Measurements from ENCODE around the gene TDRKH.
"Not testable (repeated sequence)": the region's sequence is repeated elsewhere in the genome, so short reads cannot be mapped to it uniquely, and the experiment has no call there.

Gene TDRKH

DNA sequence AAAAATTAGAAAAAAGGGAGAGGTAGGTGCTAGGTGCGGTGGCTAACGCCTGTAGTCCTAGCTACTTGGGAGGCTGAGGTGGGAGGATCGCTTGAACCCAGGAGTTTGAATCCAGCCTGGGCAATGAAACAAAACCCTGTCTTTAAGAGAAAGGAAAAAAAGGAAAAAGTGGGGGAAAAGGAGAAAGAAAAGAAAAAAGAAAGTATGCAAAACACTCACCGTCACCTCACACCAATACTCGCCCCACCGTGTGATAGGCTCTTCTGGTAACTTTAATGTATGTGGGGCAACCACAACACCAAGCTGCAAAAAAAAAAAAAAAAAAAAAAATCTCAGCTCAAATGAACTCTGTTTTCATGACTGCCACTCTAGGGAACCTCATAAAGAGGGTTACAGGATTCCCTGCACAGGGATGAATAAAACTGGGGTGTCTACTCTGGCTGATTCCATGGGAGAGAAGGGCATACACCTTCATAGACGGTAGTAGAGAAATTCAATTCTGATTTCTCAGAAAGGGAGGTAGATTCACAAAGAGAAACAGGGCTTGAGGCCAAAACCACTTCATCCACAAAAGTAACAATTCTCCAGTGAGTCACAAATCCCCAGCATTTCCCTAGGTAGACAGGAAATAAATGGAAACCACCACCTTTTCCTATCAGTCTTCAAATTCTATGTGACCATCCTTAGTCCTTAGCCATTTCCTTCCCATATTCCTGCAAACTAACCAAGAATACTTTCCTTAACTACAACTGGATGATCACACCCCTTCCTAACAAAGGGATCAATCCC, 29.5 kb downstream of the TDRKH start:
- no peak for DNase-seq

DNA sequence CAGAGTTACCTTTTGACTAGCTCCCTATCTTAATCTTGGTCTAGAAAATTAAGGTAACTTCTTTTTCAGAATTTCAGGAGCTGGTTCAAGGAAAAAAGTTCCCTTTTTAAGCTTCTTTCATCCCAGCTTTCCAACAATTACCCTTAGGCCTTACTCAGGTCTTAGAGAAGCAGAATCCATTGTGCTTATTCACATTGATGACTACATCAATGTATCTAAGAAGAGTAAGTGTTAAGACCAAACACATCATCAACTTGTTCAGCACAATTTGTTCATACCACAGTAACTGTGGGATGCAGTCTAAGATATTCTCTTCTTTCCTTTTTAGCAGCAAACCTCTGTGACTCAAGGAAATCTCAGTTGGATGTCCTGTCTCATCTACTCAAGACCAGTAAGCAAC, 31.1 kb downstream of the TDRKH start:
- DNase-seq, result no peak

DNA sequence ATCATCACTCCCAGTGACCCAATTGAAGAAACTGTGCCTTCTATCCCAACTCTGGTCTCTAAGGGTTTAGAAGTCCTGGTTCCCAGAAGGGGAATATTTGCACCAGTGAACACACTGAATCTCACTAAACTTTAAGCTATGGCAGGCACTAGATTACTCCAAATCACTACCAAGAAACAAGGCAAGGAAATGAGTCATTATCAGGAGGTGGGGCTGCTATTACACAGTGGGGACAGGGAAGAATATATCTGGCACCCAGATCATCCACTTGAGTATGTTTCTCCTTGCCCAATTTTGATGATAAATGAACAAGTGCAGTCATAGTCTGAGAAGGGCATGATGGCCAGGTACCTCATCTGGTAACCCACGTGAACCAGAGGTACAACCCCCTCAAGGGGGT, 34.0 kb downstream of the TDRKH start:
- peak in 1 of 5 donors; percentile 12 for DNase-seq

DNA sequence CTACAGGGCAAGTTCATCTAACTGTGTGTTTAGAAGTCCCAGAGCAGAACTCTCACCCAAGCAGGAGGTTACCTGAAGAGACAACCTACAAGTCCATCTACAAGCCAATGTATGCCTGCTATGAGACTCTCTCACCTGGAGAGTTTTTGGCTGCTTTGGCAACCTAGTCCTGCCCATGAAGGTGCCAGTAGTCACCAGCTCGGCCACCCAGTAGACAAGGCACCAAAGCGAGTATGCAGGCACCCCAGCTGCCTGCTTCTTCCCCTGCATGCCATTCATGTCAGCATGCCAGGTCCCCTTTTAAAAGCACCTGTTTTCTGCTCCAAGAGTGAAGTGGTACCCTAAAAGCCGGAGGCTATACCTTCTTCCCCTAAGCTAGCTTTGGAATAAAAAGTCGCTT, 48.8 kb downstream of the TDRKH start:
- no peak for DNase-seq

DNA sequence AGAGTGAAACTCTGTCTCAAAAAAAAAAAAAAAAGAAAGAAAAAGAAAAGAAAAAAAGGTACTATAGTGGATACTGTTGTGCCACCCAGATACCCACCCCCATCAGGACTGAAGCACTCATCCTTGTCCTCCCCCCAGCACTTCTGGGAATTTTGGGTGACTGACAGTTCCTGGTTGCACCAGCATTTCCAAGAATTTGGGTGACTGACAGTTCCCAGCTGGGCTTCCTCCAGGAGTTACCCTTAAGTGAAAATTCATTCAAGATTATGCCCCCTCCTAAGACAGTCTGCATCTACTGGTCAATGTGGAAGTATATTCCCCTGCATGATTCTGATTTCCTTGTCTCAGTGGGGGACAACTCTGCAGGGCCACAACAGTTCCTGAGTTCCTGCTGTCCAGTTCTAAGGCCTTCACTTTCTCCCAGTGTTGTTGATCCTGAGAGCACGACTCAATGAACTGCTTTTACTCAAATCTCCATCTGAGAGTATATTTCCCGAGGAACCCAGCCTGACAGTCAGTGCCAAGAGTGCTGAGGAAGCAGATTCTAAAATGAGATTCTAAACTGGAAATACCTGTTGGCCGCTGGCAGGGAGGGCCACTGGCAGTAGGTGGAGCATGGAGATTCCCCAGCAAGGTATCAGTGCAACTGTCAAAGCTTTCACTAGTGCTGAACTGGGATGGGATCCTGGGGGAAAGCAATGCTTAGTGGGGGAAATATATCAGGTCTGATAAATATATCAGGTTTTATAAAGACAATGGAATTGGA, 50.5 kb downstream of the TDRKH start:
- no peak for DNase-seq

DNA sequence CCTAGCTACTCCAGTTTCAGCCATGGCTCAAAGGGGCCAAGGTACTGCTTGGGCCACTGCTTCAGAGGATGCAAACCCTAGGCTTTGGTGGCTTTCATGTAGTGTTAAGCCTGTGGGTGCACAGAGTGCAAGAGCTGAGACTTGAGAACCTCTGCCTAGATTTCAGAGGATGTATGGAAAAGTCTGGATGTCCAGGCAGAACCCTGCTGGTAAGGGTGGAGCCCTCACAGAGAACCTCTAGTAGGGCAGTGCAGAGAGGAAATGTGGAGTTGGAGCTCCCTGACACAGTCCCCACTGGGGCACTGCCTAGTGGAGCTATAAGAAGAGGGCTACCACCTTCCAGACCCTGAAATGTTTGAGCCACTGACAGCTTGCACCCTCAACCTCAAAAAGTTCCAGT, 52.8 kb downstream of the TDRKH start:
- no peak for DNase-seq

DNA sequence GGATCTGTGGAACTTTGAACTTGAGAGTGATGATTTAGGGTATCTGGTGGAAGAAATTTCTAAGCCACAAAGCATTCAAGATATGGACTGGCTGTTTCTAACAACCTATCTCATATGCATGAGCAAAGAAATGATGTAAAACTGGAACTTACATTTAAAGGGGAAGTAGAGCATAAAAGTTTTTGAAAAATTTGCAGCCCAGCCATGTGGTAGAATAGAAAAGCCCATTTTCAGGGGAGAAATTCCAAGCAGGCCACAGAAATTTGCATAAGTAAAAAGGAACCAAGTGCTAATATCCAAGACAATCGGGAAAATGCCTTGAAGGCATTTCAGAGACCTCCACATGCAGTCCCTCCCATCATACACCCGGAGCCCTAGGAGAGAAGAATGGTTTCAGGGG, 53.3 kb downstream of the TDRKH start:
- no peak for DNase-seq

DNA sequence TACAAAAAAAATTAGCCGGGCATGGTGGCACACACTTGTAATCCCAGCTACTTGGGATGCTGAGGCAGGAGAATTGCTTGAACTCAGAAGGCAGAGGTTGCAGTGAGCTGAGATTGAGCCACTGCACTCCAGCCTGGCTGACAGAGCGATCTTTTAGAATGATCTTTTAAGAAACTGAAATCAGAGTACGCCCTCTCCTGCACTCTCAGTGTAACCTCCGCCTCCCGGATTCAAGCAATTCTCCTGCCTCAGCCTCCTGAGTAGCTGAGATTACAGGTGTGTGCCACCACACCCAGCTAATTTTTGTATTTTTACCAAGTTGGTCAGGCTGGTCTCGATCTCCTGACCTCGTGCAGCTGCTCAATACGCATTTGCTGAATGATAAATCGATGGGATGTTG, 56.3 kb downstream of the TDRKH start:
- DNase-seq, result not testable (repeated sequence)

DNA sequence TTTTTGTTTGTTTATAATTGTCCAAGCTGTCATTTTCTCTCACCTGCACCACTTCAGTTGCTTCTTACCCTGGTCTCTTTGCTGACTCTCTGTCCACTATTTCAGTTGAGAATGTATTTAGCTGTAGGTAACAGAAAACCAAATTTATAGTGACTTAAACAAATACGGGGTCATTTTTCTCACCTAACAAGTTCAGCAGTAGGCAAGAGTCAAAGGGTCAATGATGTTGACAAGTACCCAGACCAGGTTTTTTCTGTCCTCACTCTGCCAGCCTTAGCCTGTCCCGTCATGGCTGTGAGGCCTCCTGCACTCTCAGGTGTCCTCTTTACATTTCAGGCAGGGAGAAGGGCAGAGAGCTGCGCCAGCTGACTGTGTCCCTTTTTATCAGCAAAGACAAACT, 57.2 kb downstream of the TDRKH start:
- no peak for DNase-seq

DNA sequence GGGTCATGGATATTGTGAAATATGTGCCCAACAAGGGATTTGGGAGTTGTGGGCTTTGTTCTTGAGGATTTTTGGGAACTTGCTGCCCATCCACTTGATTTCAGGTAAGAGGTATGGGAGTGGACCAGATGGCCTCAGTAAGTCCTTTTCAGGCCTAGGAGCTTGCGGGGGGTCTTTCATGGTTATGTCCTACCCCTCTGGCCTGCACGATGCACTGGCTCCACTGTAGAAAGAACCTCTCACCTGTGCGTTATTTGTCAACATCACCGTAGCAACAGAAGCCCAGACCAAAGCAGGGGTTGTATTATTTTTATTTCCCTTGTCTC, 60.4 kb downstream of the TDRKH start:
- DNase-seq, result no peak

DNA sequence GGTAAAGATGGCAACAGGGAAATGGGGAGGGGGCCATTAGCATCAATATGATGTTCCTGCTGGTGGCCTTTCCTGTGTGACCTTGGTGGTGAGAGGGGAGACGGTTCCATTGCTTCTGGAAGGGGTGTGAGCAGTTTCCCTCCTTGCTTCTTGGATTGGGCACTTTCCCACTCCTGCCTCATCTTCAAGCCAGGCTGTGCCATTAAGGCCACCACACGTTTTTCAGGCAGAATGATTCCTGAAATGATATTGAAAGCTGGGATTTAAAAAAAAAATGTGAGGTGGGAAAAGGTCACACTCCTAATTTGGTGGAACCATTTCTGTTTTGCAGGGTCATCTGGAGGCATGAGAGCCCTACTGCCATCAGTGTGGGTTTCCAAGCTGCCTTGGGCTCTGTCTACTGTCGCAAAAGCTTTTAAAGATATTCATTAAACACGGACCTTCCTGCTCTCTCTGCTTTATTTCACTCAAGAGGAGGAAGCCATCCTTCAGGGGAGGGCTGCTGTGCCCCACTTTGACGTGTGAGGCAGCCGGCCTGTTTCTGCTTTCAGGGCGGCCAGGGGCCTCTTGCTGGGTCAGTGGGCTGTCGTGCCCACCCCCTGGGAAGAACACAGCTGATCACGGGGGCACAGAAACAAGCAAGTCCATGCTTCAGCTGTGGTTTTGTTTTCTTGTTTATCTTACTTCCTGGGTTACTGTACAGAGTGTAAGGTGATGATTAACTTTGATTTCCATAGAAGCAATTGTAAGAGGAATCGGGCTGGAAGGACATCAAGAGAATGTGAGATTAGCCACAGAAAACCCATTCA, 60.9 kb downstream of the TDRKH start:
- DNase-seq, result no peak

DNA sequence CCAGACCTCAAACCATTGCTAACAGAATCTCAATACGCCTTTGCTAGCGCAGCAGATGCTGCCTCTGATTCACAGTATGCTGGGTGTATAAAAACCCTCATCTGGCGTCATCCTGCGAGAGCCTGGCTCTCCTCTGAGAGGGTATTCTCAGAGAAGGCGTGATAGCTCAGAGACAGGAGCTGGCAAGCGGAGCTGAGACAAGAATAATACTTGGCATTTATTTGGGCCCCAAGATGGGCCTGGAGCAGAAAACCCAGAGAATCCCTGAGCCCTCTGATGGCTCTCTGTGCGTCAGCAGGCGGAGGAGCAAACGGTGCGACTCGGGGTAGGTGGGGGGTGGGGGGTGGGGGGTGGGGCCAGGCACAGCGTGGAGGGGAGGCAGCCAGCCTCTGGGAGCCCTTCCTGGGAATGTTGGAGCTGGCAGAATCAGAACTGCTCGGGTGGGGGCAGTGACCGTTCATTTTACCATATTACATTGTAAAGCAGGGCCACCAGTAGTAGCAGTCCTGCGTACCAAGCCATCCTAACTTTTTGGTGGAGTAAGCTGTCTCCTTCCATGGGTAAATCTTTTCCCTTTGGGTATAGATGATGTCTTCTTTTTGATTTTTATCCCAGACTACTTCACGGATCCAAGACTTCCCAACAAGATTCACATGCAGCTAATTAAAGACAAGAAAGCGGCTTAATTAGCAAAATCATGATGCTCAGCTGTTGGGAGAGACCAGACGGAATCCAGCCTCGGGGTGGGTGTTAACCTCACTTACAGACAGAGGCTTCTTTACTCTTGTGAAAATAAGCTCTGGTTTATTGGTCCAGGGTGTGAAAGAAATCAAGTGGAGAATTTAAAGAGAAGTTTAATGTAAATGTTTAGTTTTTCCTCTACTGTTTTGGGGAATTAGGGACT, 61.9 kb downstream of the TDRKH start:
- DNase-seq, result no peak

DNA sequence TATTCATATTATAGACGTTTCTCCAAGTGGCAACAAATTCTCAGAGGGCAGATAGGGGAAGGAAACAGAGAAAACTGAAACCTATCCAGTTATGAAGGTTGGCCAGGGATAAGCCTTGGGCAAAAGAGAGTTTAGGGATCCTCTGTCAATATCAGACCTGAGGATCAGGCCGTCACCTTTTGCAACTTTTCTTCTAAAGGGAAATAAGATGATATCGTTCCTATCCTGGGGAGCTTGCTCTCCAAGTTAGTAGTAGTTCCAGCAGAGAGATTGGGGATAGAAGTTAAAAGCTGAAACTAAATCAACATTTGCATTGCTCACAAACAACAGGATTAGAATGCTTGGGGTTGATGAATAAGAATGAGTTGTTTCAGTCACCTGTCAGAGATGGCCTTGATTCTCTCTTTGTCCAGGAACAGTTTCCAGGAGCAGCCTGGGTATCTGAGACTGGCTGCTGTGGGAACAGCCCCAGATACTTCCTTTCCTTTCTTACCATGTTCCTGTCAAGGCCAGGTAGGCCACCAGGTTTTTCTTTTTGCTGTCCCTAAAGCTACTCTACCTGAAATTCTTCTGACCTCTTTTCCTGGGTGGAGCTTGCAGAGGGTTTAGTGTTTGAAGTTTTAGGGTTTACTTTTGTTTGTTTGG, 66.5 kb downstream of the TDRKH start:
- DNase-seq, result no peak
